GM19324 (cell line): ENCODE data around the gene NFATC3.
A peak's percentile ranks its signal among the peaks of the same experiment; 100 is the strongest.
"Not testable (repeated sequence)": the region's sequence is repeated elsewhere in the genome, so short reads cannot be mapped to it uniquely, and the experiment has no call there.

ENCODE experiments used
- ATAC-seq: cut with Tn5 transposase; IDR thresholded peaks from one replicate; pipeline ENCODE4 v1.9.1; 2021; ENCODE audit warnings: mild to moderate bottlenecking, moderate library complexity; ENCODE audit not compliant: unreplicated experiment, low FRiP score

The NFATC3 gene

DNA sequence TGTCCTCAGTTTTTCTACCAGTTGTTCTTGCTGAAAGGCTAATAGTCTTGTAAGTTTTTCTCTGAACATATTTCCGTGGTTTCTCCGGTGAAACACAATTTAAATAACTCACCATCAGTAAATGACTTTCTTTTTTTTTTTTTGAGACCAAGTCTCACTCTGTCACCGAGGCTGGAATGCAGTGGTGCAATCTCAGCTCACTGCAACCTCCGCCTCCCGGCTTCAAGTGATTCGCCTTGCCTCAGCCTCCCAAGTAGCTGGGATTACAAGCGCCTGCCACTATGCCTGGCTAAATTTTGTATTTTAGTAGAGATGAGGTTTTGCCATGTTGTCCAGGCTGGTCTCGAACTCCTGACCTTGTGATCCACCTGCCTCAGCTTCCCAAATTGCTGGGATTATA is 29.8 kb downstream of the NFATC3 start:
- not testable (repeated sequence) for ATAC-seq

DNA sequence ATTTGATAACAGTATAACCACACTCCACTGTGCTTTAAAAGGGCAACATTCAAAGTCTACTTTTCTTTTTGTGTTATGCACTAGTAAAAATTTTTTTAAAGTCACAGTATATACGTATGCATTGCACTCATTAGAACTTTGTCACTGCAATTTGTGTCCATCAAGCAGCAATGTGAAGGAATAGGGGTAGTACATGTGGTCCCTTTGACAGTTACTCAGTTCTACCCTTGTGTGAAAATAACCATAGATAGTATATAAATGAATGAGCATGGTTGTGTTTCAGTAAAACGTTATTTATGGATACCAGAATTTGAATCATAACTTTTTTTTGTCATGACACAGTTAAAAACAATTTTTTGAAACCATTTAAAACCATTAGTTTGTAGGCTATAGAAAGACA is 30.7 kb downstream of the NFATC3 start:
- ATAC-seq = no peak

DNA sequence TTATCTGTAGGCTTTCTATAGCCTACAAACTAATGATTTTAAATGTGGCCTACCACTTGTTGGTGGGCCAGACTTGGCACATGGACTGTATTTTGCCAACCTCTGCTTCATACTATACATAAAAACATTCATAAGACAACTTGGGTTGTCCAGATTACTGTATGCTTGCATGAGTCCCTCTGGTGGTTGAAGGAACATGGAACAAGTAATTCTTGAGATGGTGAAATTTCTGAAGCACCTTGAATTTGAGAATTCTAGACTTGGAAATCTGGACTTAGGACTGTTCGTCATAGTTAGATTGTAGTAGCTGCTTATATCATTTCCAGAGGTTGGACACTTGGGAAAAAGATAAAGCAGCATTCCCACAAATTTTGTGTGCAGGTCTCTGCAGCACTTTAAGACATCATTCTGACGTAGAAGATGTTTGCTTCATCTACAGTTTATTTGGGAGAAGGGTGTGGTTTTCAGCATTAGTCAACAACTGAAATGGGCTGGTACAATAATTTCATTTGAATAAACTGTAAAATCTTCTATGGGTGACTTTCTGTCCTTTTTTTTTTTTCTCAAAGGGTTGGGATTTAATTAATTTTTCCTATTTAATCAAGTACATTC is 31.2 kb downstream of the NFATC3 start:
- ATAC-seq = no peak

DNA sequence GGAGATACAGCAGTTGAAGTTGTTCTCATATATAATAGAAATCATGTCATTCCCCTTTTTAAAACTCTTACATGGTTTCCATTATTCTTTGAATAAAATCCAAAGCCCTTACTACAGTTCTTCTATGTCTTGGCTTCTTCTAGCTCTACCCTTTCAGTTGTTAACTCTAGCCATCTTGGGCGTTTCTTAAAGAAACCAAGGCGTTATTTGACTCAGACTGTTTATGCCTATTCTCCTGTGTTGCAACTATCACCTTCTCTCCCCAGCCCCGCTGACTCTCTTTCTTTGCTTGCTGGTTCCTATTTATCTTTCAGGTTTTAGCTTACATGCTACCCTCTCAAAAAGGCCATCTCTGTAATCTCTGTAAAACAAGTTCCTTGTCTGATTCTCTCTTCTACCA is 32.7 kb downstream of the NFATC3 start:
- ATAC-seq = no peak

DNA sequence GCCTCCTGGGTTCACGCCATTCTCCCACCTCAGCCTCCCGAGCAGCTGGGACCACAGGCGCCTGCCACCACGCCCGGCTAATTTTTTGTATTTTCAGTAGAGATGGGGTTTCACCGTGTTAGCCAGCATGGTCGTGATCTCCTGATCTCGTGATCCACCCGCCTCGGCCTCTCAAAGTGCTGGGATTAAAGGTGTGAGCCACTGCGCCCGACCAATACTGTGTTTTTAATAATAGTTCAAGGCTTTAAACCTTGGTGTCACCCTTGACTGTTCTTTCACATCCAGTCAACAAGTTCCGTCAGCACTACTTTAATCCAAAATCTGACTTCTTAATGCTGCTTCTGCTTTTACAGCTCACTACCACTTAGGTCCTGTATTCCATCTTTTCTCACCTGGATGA is 33.8 kb downstream of the NFATC3 start:
- not testable (repeated sequence) for ATAC-seq

DNA sequence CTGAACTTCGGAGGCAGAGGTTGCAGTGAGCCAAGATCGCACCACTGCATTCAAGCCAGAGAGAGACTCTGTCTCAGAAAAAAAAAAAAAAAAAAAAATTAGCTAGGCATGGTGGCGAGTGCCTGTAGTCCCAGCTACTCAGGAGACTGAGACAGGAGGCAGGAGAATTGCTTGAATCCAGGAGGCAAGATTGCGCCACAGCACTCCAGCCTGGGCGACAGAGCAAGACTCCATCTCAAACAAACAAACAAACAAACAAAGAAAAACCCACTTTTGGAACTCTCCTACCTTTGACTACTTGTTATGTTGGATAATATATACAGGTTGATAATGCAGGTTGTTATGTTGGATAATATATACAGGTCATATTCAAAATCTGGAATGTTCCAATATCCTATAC is 35.3 kb downstream of the NFATC3 start:
- not testable (repeated sequence) for ATAC-seq

DNA sequence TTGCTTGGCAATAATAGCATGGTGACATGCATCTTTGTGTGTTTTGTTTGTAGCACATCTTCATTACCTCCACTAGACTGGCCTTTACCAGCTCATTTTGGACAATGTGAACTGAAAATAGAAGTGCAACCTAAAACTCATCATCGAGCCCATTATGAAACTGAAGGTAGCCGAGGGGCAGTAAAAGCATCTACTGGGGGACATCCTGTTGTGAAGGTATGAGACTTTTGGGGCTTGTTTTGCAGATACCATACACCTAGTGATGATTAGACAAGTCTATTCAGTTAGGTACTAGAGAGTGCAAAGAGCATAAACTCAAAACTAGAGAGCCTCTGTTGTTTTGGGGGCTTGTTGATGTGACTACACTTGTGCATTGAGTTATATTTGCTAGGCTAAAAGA is 41.2 kb downstream of the NFATC3 start:
- ATAC-seq = peak; percentile 66

DNA sequence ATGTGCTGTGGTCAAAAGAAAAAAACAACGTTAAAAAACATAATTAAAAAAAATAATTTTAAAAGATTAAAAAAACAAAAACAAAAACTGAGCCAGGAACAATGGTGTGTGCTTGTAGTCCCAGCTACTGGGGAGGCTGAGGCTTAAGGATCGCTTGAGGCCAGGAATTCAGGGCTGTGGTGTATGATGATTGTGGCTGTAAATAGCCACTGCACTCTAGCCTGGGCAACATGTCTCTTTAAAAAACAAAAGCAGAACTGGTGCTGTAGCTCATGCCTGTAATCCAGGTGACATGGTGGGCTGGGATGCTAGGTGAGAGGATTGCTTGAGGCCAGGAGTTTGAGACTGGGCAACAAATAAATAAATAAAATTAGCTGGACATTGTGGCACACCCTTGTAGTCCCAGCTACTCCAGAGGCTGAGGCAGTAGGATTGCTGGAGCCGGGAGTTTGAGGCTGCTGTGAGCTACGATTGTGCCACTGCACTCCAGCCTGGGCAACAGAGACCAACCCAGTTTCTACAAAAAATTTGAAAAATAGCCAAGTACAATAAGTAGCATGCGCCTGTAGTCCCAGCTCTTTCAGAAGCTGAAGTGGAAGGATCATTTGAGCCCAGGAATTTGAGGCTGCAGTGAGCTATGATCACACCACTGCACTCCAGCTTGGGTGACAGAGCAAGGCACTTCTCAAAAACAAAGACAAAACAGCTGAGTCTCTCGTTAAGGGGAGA is 43.6 kb downstream of the NFATC3 start:
- no peak for ATAC-seq

DNA sequence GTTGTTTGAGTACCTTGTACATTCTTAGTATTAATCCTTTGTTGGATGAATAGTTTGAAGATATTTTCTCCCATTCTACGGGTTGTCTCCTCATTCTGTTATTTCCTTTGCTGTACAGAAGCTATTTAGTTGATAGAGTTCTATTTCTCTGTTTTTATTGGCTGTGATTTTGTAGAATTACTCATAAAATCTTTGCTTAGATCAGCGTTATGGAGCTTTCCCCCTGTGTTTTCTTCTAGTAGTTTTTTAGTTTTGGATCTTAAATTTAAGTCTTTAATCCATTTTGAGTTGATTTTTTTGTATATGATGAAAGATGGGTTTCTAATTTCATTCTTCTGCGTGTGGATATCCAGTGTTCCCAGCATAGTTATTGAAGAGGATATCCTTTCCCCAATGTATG is 45.4 kb downstream of the NFATC3 start:
- ATAC-seq = no peak

DNA sequence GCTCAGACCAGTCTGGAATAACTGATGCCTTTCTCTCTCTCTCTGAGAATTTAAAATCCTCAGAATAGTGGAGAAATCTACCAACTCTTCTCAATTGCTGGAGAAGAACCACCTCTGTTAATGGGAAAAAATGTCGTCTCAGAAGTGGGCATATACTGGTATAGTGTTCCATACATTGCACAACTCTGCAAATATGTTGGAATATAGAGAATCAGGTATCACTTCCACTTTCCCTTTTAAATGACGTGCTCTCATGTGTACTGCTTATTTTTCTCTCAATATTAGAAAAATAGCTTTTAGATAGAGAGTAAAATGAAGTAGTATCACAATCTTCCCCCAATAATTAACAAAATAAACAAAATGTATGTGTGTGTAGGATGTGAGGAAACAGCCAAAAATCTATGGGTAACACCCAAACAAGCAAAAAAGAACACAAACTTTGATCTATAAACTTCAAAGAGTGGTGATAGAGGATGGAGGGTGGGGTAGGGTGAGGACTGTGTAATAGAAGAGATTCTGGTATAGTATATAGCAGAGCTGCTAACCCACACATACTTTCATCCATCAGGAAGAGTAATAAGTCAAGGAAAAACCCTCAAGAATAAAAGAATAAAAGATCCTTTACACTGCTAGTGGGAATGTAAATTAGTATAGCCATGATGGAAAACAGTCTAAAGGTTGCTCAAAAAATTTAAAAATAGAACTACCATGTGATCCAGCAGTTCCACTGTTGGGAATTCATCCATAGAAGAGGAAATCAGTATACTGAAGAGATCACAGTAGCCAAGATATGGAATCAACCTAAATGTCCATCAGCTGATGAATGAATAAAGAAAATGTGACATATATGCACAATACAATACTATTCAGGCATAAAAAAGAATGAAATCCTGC is 46.9 kb downstream of the NFATC3 start:
- ATAC-seq = no peak

DNA sequence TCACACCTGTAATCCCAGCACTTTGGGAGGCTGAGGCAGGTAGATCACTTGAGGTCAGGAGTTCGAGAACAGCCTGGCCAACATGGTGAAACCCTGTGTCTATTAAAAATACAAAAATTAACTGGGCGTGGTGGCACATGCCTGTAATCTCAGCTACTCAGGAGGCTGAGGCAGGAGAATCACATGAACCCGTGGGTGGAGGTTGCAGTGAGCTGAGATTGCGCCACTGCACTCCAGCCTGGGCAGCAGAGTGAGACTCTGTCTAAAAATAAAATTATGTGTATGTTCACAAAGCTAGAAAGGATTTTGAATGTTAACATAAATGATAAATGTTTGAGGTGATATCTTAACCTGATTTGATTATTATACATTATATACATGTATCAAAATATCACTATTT is 47.8 kb downstream of the NFATC3 start:
- not testable (repeated sequence) for ATAC-seq

DNA sequence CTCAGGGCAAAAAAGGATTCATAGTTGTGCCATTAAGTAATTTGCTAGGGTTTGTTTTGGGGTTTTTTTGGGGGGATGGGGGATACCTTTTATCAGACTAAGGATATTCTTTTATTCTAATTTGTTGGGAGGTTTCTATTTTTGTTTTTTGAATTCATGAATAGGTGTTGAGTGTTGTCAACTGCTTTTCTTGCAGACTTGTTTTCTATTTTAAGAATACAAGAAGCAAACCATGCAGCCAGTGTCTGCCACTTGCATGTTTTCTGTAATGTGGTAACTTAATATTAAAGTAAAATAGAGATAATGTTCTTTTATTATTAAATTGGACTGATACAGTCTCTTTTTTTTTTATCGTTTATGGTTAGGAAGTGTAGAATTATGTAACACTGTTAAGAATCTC is 49.5 kb downstream of the NFATC3 start:
- ATAC-seq = no peak

DNA sequence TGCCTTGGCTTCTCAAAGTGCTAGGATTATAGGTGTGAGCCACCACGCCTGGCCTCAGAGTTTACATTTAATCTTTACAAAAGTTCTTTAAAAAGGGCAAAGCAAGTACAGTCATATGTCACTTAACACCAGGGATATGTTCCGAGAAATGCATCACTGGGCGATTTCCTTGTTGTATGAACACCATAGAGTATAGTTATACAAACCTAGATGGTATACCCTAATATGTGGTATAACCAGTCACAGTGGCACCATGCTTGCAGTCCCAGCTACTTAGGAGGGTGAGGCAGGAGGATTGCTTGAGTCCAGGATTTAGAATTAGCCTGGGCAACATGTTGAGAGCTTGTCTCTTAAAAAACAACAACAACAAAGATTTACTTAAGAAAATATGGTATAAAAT is 51.3 kb downstream of the NFATC3 start:
- ATAC-seq = no peak

DNA sequence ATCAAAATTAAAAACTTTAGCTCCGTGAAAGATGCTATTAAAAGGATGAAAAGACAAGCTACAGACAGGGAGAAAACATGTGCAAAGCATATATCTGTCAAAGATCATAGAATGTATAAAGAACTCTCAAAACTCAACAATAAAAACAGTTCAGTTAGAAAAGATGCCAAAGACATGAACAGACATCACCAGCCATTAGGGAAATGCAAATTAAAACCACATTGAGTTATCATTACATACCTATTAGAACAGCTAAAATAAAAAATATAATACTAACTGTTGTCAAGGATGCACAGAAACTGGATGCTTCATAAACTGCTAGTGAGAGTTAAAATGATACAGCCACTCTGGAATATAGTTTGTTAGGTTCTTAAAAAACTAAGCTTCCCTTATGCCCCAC is 58.8 kb downstream of the NFATC3 start:
- ATAC-seq = no peak

DNA sequence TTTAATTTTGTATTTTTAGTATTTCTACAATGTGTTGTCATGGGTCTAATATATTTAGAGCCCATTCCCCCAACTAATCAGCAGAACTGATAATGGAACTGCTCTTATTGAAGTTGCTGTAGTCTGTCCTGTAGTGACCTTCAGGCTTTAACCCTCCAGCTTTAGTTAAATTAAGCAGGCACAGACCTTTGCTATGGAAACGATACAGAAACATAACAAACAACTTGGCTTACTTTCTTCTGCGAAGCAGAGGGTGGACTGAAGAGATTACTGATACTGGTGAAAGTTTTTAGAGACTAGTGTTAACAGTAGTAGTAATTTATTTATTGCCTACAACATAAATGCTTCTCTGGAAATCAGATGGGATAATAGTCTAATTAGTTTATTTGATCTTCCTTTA is 61.4 kb downstream of the NFATC3 start:
- no peak for ATAC-seq

DNA sequence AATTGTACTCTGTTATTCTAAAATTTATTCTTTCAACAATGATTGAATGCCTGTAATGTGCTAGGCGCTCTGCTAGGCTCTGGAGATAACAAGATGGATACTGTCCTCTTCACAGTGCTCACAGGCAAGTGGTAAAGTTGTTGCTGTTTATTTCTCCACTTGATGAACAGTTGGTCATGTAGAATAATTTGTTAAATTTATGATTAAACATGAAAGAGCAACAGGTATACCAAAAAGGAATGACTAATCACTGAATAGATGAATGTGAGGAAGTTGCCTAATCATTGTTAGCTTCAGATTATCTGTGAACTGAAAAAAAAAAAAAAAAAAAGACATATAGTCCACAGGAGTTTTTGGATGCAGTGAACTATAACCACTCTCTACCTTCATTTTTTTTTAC is 62.3 kb downstream of the NFATC3 start:
- ATAC-seq = no peak

DNA sequence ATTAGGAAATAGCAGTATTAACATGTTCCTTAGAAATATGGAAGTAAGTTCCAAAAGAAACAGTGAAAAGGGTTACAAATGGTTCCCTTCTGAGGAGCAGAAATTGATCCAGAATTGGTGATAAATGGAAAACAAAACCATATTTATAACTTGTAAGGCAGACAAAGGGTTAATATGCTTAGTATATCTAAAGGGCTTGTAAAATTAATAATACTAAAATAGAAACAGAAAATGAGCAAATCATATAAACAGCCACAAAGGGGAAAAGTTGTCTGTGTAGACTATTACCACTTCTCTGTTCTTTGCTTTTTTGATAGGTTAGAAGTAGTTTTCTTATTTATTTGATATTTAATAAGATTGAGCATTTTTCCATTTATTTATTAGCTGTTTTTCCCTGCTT is 64.4 kb downstream of the NFATC3 start:
- ATAC-seq = no peak

DNA sequence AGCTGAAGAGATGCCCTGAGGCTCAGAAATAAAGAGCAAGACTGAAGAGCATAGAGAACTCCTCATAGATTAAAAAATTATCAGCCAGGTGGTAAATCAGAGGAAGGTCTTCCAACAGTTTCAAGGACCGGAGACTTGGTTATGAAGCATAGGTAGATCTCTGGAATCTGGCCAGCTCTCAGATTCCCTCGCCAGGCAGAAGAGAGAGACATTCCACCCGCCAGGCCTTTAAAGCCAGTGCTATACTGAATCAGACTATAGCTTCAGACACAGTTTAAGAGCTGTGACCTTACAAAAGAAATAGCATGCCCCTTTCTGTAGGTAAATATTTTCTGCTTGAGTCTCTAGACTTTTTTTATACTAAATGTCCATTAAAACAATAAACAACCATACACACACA is 70.3 kb downstream of the NFATC3 start:
- ATAC-seq = no peak

DNA sequence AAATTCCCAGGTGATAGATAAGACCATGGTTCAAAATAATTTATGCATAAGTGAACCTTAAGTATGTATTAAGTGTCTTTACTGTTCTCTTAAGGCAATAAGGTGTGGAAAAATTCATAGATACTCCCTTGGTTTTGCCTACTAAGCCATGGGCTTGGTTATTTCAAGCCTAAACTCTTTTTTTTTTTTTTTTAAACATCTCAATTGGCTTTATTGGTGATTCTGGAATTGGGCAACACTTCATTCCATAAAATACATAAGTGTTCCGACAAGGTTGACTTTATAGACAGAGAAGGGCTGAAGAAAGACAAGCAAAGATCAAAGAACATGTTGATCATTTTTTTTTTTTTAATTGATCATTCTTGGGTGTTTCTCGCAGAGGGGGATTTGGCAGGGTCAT is 77.2 kb downstream of the NFATC3 start:
- no peak for ATAC-seq

DNA sequence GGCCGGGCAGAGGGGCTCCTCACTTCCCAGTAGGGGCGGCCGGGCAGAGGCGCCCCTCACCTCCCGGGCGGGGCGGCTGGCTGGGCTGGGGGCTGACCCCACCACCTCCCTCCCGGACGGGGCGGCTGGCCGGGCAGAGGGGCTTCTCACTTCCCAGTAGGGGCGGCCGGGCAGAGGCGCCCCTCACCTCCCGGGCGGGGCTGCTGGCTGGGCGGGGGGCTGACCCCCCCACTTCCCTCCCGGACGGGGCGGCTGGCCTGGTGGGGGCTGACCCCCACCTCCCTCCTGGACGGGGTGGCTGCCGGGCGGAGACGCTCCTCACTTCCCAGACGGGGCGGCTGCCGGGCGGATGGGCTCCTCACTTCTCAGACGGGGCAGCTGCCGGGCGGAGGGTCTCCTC is 78.1 kb downstream of the NFATC3 start:
- not testable (repeated sequence) for ATAC-seq

DNA sequence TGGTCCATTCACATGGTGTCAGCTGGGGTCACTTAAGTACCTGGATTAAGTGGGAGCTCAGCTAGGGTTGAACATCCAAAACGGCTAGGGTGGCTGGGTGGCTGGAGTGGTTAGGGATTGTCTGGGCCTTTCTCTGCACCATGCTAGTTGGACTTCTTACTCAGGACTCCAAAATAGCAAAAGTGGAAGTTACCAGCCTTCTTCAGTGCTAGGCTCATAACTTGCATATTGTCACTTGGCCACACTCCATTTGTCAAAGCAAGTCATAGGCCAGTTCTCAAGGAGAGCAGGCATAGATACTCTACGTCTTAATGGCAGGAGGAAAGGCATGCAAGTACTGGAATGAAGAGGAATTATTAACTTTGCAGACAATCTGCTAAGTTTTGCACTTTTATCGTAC is 81.1 kb downstream of the NFATC3 start:
- ATAC-seq = no peak
